ENCODE results near the gene SLC35F2.

The SLC35F2 gene

DNA sequence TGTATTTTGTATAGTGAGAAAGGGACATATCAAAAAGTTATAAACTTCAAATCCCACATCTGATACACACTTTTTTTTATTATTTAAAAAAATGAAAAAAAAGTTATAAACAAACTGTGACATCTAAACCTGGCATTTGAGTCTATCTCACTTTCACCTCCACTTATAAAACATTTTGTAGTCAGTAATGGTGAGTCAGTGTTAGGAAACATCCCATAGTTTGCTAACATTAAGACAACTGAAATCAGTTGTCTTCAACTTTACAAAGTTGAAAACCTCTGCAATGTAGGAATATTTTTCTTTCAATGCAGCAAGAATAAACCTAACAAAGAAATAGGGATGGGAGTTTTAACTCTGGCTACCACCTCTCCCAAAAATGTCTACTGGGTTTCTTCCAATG is 47.7 kb downstream of the SLC35F2 start:
- H3K4me3 ChIP-seq (ENCODE audit: control insufficient read depth, low read depth, low read length) = no peak overlapping the region
- TF ChIP-seq, protein P1, sequence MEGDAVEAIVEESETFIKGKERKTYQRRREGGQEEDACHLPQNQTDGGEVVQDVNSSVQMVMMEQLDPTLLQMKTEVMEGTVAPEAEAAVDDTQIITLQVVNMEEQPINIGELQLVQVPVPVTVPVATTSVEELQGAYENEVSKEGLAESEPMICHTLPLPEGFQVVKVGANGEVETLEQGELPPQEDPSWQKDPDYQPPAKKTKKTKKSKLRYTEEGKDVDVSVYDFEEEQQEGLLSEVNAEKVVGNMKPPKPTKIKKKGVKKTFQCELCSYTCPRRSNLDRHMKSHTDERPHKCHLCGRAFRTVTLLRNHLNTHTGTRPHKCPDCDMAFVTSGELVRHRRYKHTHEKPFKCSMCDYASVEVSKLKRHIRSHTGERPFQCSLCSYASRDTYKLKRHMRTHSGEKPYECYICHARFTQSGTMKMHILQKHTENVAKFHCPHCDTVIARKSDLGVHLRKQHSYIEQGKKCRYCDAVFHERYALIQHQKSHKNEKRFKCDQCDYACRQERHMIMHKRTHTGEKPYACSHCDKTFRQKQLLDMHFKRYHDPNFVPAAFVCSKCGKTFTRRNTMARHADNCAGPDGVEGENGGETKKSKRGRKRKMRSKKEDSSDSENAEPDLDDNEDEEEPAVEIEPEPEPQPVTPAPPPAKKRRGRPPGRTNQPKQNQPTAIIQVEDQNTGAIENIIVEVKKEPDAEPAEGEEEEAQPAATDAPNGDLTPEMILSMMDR (conservative IDR thresholded peaks at IDR 0.05; ENCODE audit: control insufficient read depth, insufficient read depth, low read depth, low read length) = no peak
- DNase-seq (ENCODE audit: low read depth) = no peak

DNA sequence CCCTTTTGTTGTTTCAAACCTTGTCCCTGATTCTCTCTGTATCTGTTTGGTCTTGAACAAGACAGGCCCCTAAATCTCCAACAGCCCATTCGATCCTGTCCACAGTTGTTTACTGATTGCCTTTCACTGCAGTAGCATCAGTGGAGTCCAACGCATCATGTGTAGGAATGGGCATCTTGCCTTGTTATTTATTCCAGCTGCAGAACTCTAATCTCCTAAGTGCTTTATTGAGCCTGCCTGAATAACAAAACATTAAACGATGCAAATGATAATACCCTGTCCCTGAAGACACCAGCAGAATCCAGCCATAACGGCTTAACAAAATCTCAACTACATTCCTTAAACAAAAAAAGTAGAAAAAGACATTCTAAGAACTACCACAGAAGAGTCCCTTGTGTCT is 50.1 kb downstream of the SLC35F2 start:
- DNase-seq (ENCODE audit: low read depth) = peak; percentile 13
- H3K4me3 ChIP-seq (ENCODE audit: control insufficient read depth, low read depth, low read length) = no peak overlapping the region
- TF ChIP-seq, protein P1 (conservative IDR thresholded peaks at IDR 0.05; ENCODE audit: control insufficient read depth, insufficient read depth, low read depth, low read length) = no peak

DNA sequence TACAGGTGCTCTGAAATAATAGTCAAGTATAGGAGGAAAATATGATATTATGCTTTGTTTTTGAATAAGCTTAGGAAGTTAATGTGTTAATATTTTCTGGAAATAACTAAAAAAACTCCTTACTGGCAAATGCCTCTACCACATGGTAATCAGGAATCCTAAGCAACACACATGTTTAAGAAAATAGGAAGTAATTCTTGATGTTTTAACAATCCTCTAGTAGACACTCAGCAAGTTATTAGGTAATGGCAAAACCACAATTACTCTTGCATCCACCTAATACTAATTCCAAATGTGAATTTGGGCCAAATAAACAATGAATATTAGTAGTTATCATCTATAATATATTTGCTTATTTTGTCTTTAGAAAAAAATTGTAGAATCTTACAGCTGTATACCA is 53.6 kb downstream of the SLC35F2 start:
- TF ChIP-seq, protein P1 (conservative IDR thresholded peaks at IDR 0.05; ENCODE audit: control insufficient read depth, insufficient read depth, low read depth, low read length) = no peak
- no peak overlapping the region for H3K4me3 ChIP-seq (ENCODE audit: control insufficient read depth, low read depth, low read length)
- no peak for DNase-seq (ENCODE audit: low read depth)

DNA sequence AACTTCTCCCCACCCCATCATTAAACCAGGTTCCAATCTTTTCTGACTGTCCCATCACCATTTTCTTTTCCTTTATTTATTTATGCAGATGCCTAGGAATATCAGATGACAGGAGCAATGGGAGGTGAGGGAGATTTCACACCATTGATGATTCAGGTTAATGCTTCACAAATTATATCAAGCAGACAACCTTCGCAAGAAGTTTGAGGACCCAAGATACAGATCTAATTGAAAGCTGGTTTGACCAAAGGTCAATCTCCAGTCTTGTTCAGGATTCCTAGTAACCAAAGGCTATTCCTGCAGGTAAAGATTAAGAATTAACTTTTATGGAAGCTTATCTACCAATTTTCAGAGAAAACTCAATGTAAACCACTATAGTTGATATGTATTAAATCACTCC is 54.4 kb downstream of the SLC35F2 start:
- no peak overlapping the region for H3K4me3 ChIP-seq (ENCODE audit: control insufficient read depth, low read depth, low read length)
- no peak for DNase-seq (ENCODE audit: low read depth)
- TF ChIP-seq, protein P1 (conservative IDR thresholded peaks at IDR 0.05; ENCODE audit: control insufficient read depth, insufficient read depth, low read depth, low read length) = no peak

DNA sequence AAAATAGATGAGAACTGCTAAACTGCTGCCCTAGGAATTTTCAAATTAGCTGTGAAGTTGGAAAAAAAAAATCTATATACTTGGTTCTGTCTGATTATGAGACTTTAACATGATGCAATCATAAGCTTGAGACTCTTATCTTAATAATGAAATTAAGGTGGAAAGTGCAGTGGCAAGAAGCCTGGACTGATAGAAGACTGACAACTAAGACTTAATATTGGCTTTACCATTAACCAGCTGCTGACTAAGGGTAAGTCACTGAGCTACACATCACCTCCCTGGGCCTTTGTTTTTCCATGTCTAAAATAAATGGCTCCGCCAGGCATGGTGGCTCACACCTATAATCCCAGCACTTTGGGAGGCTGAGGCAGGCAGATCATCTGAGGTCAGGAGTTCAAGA is 56.9 kb downstream of the SLC35F2 start:
- DNase-seq (ENCODE audit: low read depth) = no peak

DNA sequence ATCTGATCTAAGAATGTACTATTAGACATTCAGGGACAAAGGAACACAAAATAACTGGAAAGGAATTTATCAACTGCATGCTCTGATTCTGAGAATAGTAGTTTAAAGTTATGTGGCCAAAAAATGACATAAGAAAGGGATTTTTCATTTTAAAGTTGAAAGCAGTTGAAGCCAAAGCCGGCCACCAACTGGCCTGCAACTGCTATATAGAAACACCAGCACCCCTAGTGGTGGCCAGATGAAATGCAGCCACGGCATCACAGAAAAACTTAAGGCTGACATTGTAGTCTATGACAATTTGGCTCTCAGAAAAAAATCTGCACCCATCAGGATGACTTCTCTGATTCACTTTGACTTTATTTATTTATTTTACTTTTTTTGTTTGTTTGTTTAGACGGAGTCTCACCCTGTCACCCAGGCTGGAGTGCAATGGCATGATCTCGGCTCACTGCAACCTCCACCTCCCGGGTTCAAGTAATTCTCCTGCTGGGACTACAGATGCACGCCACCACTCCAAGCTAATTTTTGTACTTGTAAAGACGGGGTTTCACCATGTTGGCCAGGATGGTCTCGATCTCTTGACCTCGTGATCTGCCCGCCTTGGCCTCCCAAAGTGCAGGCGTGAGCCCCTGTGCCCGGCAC is 59.2 kb downstream of the SLC35F2 start:
- H3K4me3 ChIP-seq (ENCODE audit: control insufficient read depth, low read depth, low read length) = no peak overlapping the region
- DNase-seq (ENCODE audit: low read depth) = peak; percentile 67
- TF ChIP-seq, protein P1 (conservative IDR thresholded peaks at IDR 0.05; ENCODE audit: control insufficient read depth, insufficient read depth, low read depth, low read length) = peak; percentile 96

More for the DNA sequence above, 56.9 kb downstream of the SLC35F2 start:
- TF ChIP-seq, protein P1 (conservative IDR thresholded peaks at IDR 0.05; ENCODE audit: control insufficient read depth, insufficient read depth, low read depth, low read length) = no peak
- H3K4me3 ChIP-seq (ENCODE audit: control insufficient read depth, low read depth, low read length) = no peak overlapping the region

DNA sequence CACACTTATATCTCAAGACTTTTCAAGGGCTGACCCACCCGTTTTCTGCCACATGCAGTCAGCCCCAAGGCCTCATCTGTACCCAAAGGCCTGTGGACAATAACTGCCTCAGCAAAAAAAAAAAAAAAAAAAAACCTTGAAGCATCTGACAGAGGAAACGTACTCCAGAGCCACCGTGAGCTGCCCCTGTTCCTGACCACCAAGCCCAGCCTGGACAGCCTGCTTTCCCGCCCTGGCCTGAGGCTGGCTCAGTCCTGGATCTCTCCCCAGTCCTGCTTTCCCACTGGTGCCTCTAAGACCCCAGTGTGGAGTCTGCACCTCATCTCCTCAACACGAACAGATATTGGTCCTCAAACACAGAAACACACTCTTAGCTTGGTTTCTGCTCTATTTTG is 66.5 kb downstream of the SLC35F2 start:
- no peak for DNase-seq (ENCODE audit: low read depth)
- TF ChIP-seq, protein P1 (conservative IDR thresholded peaks at IDR 0.05; ENCODE audit: control insufficient read depth, insufficient read depth, low read depth, low read length) = no peak
- no peak overlapping the region for H3K4me3 ChIP-seq (ENCODE audit: control insufficient read depth, low read depth, low read length)

Data from fibroblast of mammary gland (primary cell).